ENCODE data around the gene IER3.
"Not testable (repeated sequence)": the region's sequence is repeated elsewhere in the genome, so short reads cannot be mapped to it uniquely, and the experiment has no call there.

The IER3 gene

GRCh38 chr6:30767944-30768301 is 23.6 kb upstream of the IER3 start:
- DNase-seq, result no peak

GRCh38 chr6:30767158-30767943 is 23.0 kb upstream of the IER3 start:
- no peak for DNase-seq

- DNase-seq, result no peak
Measured at GRCh38 chr6:30766461-30767157, 22.3 kb upstream of the IER3 start.

- DNase-seq, result not testable (repeated sequence)
Measured at GRCh38 chr6:30765495-30765894, 21.1 kb upstream of the IER3 start.

GRCh38 chr6:30764490-30765043 is 20.2 kb upstream of the IER3 start:
- DNase-seq, result not testable (repeated sequence)

- DNase-seq, result no peak
Measured at GRCh38 chr6:30763618-30764489, 19.5 kb upstream of the IER3 start.

- DNase-seq, result no peak
Measured at GRCh38 chr6:30763155-30763617, 18.8 kb upstream of the IER3 start.

GRCh38 chr6:30761791-30762429 is 17.6 kb upstream of the IER3 start:
- no peak for DNase-seq

GRCh38 chr6:30760549-30760948 is 16.2 kb upstream of the IER3 start:
- DNase-seq, result no peak

- DNase-seq, result no peak
Measured at GRCh38 chr6:30759575-30760239, 15.4 kb upstream of the IER3 start.

- no peak for DNase-seq
Measured at GRCh38 chr6:30757261-30757904, 13.0 kb upstream of the IER3 start.

- DNase-seq, result not testable (repeated sequence)
Measured at GRCh38 chr6:30756405-30757003, 12.2 kb upstream of the IER3 start.

GRCh38 chr6:30754631-30755030 is 10.3 kb upstream of the IER3 start:
- DNase-seq, result no peak

- DNase-seq, result no peak
Measured at GRCh38 chr6:30752157-30752927, 8.0 kb upstream of the IER3 start.

- DNase-seq, result no peak
Measured at GRCh38 chr6:30750379-30750668, 6.0 kb upstream of the IER3 start.

- no peak for DNase-seq
Measured at GRCh38 chr6:30749554-30750378, 5.4 kb upstream of the IER3 start.

- DNase-seq, result no peak
Measured at GRCh38 chr6:30748851-30749540, 4.6 kb upstream of the IER3 start.

GRCh38 chr6:30747902-30748769 is 3.8 kb upstream of the IER3 start:
- DNase-seq, result no peak
